GM19043 (cell line): ENCODE data around the gene RAP1GAP.
"Not testable (repeated sequence)": the region's sequence is repeated elsewhere in the genome, so short reads cannot be mapped to it uniquely, and the experiment has no call there.

Experiments used
- ATAC-seq: cut with Tn5 transposase; IDR thresholded peaks from one replicate; pipeline ENCODE4 v1.9.1; 2021; ENCODE audit warnings: low read depth; ENCODE audit not compliant: unreplicated experiment

RAP1GAP gene

DNA sequence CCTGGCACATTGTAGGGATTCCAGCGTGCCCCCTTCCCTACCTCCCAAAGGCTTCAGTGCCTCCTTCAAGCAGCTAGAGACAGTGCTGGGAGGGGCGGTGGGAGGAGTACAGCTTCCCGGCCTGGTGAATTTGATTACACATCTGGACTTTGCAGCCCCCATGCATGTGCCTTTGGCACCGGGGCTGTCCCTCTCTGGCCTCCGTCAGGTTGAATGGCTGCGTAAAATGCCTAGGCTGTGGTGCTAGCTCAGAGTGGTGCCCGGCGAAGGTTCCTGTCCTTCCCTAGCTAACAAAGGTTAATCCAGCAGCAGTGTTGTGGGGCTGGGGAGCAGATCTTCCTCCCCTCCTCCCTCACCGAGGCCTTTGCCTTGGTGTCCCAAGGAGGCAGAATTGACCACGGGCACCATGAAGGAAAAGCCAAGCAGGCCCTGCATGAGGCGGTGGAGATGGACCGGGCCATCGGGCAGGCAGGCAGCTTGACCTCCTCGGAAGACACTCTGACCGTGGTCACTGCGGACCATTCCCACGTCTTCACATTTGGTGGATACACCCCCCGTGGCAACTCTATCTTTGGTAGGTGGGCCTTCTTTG lies 93.7 kb downstream of the RAP1GAP start:
- no peak for ATAC-seq

DNA sequence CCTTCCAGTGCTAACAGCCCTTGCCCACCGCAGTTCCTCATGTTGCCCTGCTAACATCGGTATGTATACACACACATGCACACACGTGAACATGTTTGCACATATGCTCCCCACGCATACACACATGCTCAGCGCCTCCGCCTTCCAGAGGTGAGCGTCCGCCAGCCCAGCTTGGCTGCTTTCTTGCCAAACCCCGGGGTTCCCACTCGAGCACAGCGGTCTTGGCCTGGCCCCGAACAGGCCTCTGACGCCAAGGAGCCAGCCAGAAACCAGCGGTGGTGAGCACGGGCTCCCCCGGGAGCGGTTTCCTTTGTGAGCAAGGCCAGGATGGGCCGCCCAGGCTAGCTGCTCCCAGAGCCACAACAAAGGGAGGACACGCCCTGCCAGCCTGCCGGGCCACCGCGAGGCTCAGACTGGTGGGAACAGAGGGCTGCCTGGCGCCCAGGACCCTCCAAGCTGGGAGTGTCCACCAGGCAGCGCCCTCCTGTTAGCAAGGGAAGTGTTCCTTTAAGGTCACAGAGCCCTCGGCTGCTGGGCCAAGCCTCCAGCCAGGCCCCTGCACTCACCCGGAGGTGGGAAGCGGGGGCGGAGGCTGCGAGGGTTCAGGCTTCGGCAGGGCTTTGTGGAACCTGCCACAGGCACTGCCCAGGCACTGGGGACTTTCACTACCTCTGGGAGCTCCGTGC lies 94.5 kb downstream of the RAP1GAP start:
- no peak for ATAC-seq

DNA sequence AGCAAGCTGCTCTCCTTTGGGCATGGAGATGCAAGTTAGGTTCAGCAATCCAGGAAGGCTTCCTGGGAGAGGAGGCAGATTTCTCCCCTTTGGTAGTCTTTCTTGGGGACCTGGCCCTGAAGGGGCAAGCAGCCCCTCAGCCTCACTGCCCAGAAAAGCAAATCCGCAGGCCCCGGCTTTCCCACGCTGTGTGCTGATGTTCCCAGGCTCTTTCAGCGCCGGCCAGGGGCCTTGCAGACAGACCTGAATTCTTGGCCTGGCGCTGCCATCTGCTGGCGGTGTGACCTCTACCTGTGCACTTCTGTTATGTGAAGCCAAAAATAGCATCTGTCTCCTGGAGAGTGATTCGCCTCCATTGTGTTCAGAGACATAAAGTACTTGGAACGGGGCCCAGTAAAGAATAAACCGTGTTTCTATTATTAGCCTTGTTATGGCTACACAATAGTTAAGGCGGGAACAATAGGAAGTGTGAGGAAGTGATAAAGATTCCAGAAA lies 95.1 kb downstream of the RAP1GAP start:
- ATAC-seq: no peak

DNA sequence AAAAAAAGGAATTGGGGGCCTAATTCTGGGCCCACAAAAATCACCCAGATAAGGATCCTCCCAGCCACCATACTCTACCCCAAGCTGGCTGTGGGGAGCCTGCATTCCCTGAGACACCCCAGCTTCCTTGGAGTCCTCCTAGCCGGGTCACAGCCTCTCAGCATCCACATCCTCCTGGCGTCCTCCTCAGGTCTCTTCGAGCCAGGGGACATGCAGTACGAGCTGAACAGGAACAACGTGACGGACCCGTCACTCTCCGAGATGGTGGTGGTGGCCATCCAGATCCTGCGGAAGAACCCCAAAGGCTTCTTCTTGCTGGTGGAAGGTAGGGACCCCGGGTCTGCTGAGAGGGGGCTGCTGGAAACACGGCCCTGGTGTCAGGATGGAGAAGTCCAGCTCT lies 95.7 kb downstream of the RAP1GAP start:
- no peak for ATAC-seq

DNA sequence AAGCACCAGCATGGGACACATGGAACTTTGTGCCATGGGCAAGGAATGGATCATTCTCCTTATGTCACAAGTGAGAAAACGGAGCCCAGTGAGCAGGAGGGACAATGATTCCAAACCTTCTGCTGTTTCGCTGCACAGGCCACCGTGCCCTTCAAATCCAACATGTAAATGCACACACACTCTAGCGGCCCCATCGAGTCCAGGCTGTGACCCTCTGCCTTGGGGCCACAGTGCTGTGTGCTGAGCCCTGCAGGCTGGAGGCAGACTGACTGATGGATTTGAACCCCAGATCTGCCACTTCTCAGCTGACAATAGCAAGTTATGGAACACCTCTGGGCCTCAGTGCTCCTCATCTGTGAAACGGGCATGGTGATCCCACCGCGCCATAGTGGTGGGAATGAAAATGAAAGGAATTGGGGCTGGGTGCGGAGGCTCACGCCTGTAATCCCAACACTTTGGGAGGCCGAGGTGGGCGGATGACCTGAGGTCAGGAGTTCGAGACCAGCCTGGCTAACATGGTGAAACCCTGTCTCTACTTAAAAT lies 96.4 kb downstream of the RAP1GAP start:
- ATAC-seq: no peak

DNA sequence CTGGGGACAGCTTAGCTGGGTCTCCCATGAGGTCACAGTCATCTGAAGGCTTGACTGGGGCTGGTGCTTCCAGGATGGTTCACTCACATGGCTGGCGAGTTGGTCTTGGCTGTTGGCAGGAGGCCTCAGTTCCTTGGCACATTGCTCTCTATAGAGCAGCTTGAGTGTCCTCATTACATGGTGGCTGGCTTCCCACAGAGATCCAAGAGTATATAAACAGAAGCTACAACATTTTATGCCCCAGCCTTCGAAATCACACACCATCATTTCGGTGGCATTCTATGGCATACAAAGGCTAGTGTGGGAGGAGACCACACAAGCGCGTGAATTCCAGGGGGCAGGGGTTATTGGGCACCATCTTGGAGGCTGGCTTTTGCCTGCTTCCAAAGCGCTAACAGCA lies 96.9 kb downstream of the RAP1GAP start:
- ATAC-seq: no peak

DNA sequence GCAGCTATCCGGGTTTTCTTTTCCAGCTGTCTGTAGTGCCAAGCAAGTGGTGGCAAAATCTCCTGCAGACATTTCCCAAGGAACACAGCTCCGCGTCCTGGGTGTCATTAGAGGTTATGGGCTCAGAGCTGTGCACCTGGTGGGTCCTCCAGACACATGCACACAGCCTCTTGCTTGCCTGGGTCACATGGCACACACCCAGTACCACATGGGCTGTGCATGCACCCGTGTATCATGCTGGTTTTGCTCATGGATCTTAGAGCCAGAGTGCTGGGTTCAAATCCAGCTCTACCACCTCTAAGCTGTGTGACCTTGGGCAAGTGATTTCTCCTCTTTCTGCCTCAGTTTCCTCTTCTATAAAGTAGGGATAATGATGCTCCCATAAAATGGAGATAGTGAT lies 98.3 kb downstream of the RAP1GAP start:
- no peak for ATAC-seq

DNA sequence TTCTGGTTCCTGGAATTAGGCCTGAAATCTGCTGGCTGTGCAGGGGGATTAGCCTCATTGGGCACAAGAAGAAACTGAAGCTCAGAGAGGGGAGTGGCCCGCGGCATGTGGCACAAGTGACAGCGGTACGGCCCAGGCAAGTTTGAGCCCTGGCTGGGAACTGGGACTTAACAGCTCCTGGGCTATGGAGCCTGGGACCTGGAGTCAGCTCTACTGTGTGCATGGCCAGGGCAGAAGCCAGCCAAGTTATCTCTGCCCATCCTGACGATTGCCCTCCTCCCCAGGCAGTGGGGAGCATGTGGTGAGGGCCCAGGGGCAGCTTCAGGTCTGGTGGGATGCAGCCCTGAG lies 98.7 kb downstream of the RAP1GAP start:
- ATAC-seq: no peak

DNA sequence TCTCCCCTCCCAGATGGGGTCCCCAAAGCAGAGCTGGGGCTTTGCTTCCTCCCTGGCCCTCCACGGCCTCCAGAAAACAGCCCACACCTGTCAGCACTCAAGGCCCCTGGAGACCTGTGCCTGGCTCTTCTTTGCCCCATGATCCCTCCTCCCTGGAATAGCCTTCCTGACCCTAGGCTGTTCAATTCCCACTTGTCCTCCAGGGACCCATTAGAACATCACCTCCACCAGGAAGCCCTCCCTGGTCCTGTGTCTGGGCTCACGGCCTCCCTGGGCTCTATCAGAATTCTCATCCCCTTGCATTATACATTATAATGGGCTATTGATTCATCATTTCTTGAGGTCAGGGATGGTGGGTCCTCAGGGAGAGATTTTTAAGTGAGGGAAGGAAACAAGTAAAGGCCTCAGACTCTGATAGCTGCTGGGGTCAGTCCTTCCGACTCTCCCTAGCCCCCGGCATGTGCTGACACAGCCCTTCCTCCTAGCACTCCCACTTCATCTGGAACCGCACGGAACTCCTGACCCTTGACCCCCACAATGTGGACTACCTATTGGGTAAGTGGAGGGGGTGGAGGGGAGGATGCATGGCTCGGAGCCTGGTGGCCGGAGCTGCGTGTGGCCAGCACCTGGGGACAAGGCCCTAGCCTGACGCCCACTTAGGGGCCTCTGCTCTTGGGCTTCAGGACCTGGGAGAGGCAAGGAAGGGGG lies 99.2 kb downstream of the RAP1GAP start:
- ATAC-seq: no peak

DNA sequence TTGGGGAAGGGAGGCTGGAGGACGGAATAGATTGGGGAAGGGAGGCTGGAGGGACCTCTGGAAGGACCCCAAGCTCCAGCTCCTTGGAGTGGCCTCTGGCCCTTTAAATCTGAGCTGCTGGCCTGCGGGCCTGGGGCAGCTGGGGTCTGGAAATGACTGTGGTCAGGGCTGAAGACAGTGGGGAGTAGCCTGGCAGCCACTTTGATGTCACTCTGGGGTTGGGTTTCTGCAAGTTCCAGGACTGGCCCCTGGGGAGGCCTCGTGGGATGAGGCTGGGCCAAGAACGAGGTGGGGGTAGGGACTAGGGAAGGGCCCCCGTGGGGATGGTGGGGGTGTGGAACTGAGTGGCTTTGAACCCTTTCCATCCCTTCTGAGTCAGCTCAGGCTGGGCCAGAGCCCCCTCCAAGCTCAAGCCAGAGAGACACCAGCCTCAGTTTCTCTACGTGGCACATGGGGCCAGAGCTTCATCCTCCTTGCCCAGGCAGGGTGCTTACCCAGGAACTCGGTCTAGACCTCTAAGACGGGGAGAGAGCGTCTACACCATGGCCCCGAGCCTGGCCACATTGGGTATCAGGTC lies 100.3 kb downstream of the RAP1GAP start:
- ATAC-seq: no peak

DNA sequence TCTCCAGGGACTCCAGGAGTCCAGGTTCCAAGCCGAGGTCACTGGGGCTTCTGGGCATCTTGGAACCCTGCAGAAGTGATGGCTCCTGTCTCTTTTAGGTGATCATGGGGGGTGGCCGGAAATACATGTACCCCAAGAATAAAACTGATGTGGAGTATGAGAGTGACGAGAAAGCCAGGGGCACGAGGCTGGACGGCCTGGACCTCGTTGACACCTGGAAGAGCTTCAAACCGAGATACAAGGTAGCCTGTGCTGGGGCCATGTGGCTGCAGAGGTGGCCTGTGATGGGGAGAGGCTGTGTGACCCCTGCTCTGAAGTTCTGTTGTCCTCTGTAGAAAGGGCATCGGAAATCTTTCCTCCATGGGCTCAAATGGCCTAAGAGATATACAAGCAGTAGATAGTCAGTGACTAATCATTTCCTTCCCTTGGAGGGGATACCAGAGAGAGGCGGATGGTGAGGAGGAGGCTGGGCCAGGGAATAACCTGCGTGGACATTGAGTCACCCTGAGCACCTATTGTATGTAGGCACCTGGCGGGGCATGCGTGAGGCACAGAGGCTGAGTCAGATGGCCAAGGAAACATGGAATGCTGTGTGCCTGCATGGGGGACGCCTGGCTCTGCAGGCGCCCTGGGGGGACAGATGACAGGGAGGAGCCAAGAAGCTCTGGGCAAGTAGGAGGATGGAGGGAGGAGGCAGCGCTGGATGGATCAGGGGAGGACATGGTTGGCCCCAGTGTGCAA lies 101.0 kb downstream of the RAP1GAP start:
- ATAC-seq: no peak

DNA sequence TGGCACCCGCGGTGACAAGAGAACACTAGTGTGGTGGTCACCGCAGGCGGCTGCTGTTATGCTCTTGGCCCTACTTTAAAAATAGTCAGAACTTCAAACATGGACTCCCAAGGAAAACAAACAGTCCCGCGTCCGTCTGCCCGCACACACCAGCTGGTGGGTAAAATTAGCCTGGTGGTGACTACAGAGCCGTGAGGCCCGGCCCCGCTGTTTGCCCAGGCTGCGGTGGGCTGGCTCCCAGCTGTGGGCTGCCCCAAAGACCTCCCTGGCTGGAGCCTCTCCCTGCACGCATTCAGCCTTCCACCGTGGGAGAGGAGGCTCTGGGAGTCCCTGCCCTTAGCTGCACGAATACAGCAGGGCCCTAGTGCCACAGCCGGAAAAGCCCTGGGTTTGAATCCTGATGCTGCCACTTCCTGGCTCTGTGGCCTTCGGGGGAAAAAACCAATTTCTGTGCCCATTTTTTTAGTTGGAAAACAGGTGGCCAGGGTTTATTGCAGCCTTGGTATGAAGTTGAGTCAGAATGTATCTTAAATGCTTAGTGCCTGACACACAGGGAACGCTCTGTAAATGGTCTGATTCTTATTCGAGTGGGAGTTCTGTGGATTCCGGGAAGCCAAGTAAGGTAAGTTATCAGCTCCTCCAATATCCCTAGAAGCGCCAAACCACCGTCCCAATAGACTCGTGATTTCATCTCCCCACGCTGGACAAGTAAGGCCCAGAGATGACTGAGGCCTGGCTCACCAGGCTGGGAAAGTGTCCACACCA lies 101.7 kb downstream of the RAP1GAP start:
- no peak for ATAC-seq

DNA sequence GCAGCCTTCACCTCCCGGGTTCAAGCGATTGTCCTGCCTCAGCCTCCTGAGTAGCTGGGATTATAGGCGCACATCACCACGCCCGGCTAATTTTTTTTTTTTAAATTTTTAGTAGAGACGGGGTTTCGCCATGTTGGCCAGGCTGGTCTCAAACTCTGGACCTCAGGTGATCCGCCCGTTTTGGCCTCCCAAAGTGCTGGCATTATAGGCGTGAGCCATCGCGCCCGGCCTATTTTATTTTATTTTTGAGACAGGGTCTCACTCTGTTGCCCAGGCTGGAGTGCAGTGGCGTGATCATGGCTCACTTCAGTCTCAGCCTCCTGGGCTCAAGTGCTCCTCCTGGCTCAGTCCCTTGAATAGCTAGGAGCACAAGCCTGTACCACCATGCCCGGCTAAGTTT lies 102.8 kb downstream of the RAP1GAP start:
- not testable (repeated sequence) for ATAC-seq

DNA sequence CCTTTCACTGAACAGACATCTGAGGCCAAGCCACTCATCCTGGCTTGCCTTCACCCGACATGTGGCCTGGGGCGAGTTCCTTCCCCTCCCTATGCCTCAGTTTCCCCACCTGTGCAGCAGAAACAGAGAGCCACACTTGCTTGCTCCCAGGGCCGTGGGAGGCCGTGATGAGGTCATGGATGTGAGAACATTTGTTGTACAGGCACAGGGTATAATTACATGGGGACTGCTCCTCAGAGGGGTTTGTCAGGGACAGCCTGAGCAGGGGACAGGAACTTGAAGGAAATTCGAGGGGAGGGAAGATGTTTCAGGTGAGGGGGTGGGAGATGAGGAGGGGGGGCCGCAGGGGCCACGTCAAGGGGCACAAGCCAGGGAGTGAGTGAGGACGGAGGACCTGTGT lies 103.9 kb downstream of the RAP1GAP start:
- ATAC-seq: no peak

DNA sequence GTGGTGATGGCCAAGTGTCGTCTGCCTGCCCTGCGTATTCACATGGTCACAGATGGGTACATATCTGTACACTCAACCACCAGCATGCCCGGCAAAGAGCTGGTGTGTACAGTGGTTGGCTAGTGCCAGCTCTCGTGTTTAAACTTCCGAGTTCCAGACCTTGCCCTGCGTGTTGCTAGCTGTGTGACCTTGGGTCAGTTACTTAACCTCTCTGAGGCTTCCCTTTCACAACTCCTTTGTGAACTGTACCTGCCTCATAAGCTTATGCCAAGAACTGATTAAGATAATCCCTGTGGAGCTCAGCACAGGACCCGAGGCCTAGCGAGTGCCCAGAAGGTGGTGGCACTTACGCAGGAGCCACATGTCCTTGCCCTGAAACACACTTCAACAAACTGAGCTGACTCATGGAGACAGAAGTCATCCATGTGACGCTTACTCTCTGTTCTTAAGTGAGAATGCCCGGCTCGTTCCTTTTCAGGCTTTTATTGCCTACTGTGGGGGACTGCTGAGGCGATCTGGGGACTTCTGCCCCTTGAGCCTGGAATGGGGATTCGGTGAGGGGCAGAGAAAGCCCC lies 104.5 kb downstream of the RAP1GAP start:
- no peak for ATAC-seq

DNA sequence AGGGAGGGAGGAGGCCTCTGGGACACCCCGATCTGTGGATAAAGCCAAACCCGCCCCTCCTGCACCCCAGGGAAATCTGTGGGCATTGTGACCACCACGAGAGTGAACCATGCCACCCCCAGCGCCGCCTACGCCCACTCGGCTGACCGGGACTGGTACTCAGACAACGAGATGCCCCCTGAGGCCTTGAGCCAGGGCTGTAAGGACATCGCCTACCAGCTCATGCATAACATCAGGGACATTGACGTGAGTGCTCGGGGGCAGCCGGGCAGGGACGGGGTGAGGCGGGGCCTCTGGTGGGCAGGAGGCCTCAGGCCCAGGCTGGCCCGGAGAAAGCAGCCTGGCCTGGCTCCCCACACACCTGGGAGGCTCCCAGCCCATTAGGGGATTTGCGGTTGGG lies 105.2 kb downstream of the RAP1GAP start:
- ATAC-seq: no peak

DNA sequence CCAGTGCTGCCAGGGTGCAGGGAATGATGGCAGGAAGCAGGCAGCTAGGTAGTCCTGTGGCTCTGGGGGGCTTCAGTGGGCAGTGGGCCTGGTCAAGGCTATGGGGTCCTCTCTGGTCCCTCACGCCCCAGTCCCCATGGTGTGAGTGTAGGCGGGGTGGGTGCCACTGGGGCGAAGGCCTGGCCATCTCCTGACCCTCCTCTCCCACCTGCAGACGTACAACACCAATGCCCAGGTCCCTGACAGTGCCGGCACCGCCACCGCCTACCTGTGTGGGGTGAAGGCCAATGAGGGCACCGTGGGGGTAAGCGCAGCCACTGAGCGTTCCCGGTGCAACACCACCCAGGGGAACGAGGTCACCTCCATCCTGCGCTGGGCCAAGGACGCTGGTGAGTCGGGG lies 106.3 kb downstream of the RAP1GAP start:
- ATAC-seq: no peak

DNA sequence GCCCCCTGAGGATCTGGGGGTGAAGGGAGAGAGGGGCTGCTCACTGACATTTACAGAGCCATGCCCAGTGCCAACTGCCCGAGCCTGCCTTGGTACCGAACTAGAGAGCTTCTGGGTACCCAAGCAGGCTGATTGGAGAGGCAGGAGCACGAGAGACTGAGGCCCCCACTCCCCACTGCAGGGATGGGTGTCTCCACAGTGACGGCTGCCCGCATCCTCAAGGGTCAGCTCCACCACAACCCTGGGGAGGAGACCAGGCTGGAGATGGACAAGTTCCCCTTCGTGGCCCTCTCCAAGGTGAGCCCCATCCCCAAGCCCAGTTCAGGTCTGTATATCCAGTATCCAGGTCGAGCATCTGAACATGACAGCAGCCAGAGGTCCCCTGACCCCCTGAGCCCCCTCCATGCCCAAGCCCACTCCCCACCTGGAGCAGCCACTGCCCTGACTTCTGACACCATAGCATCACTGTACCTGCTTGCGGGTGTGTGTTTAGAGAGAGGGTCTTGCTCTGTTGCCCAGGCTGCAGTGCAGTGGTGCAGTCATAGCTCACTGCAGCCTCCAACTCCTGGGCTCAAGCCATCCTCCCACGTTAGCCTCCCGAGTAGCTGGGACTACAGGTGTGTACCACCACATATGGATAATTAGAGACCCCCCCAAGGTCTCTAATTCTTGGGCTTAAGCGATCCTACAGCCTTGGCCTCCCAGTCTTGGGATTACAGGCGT lies 108.1 kb downstream of the RAP1GAP start:
- ATAC-seq: no peak
